Uterus (tissue), 4 donors: ENCODE results near the gene LPGAT1. TPM values are rescaled to one million over a fixed set of nuclear protein-coding genes. Genes with fewer than 3 reads are reported as not detected.

Experiments
- DNase-seq, 2 donors: peaks; one replicate each; pipeline ENCODE4 v3.0.0-alpha.2; 2019 to 2020
- H3K27ac ChIP-seq, 2 donors: fragments of 200-600 bp; sonication (generic); 1 replicate in 1 of 2; 2 replicates in 1 of 2; pipeline ENCODE4 v1.5.1; 2016 to 2018
- H3K27me3 ChIP-seq, 2 donors: fragments of 200-600 bp; sonication (generic); one replicate each; pipeline ENCODE4 v1.5.1; 2018 to 2019; ENCODE audit warnings: control low read depth in 1 of 2
- H3K36me3 ChIP-seq, 2 donors: fragments of 200-600 bp; sonication (generic); one replicate each; pipeline ENCODE4 v1.5.1; 2019; ENCODE audit warnings: control low read depth in 1 of 2
- H3K4me1 ChIP-seq, 2 donors: fragments of 200-600 bp; sonication (generic); one replicate each; pipeline ENCODE4 v1.5.1; 2018 to 2019; ENCODE audit warnings: control low read depth in 1 of 2
- H3K4me3 ChIP-seq, 2 donors: fragments of 200-600 bp; sonication (generic); 1 replicate in 1 of 2; 2 replicates in 1 of 2; pipeline ENCODE4 v1.5.1; 2018 to 2019; ENCODE audit warnings: mild to moderate bottlenecking in 1 of 2
- H3K9me3 ChIP-seq, 2 donors: fragments of 200-600 bp; sonication (generic); one replicate each; pipeline ENCODE4 v1.5.1; 2019; ENCODE audit warnings: control low read depth in 1 of 2
- CTCF ChIP-seq, 4 experiments: fragments of 200-600 bp in 2 of 4; fragments of 450-650 bp in 2 of 4; sonication (generic) in 2 of 4; IDR thresholded peaks; one replicate each; pipeline ENCODE4 v1.5.1; 2016 to 2019; ENCODE audit warnings: antibody characterized with exemption in 4 of 4, mild to moderate bottlenecking in 2 of 4, moderate library complexity in 1 of 4
- POLR2A ChIP-seq, 2 donors: fragments of 450-650 bp; IDR thresholded peaks; one replicate each; pipeline ENCODE4 v1.6.1; 2016; ENCODE audit warnings: antibody characterized with exemption in 2 of 2, mild to moderate bottlenecking in 1 of 2, moderate library complexity in 1 of 2
- intact Hi-C: fragments of 100-400 bp; cut with DNase I; formaldehyde crosslinking; loops from one replicate; pipeline ENCODE4 v1.15.1; 2023; ENCODE audit warnings: low total_unique reads
- total RNA-seq, 4 donors: library from RNA; depleted of rRNA in 3 of 4; stranded (reverse); fragments of >200 nt in 3 of 4; gene quantifications; one replicate each; pipeline versions ENCODE4 v1.1.0 to v1.2.4, GENCODE V29; 2014 to 2023
- donor health status: DM: yes; HTN: yes; CAD: no.

LPGAT1 gene
- total RNA-seq, 4 donors from 2014 or later: 12.9 to 50.3 (median 36.6) TPM

GRCh38 chr1:211715971-211716370 lies 114.6 kb downstream of the LPGAT1 start:
- H3K36me3 ChIP-seq: no peaks in the 10 kb centered on the region
- H3K4me1 ChIP-seq: no peaks in the 10 kb centered on the region
- no peaks in the 10 kb centered on the region for H3K9me3 ChIP-seq
- no peak for TF ChIP-seq CTCF (IDR thresholded peaks at IDR 0.05)
- no peak for TF ChIP-seq POLR2A (IDR thresholded peaks at IDR 0.05)
- no peak overlapping the region for H3K27ac ChIP-seq
- no peak overlapping the region for H3K4me3 ChIP-seq
- no peaks in the 10 kb centered on the region for H3K27me3 ChIP-seq
- intact Hi-C loops: no loop called here
- no peak for DNase-seq

- intact Hi-C loops: no loop called here
- Histone ChIP-seq H3K27ac (no peak overlapping the region), H3K4me3 (no peak overlapping the region), H3K9me3 (no peaks in the 10 kb centered on the region), H3K4me1 (no peaks in the 10 kb centered on the region), H3K36me3 (no peaks in the 10 kb centered on the region), H3K27me3 (no peaks in the 10 kb centered on the region)
- DNase-seq: no peak
- TF ChIP-seq CTCF (IDR thresholded peaks at IDR 0.05) (no peak), POLR2A (IDR thresholded peaks at IDR 0.05) (no peak)
These were observed 116.4 kb downstream of the LPGAT1 start for GRCh38 chr1:211714154-211714553.

- Histone ChIP-seq H3K4me3 (no peak overlapping the region), H3K27me3 (no peaks in the 10 kb centered on the region), H3K4me1 (no peaks in the 10 kb centered on the region), H3K27ac (no peak overlapping the region), H3K9me3 (no peaks in the 10 kb centered on the region), H3K36me3 (no peaks in the 10 kb centered on the region)
- no peak for TF ChIP-seq POLR2A (IDR thresholded peaks at IDR 0.05)
- TF ChIP-seq CTCF (IDR thresholded peaks at IDR 0.05): no peak
- intact Hi-C loops: no loop called here
- DNase-seq: no peak
These were observed 117.3 kb downstream of the LPGAT1 start for GRCh38 chr1:211713231-211713630.

GRCh38 chr1:211711315-211711705 lies 119.3 kb downstream of the LPGAT1 start:
- Histone ChIP-seq H3K4me1 (no peaks in the 10 kb centered on the region), H3K27ac (no peak overlapping the region), H3K4me3 (no peak overlapping the region), H3K9me3 (no peaks in the 10 kb centered on the region), H3K36me3 (no peaks in the 10 kb centered on the region), H3K27me3 (no peaks in the 10 kb centered on the region)
- no peak for TF ChIP-seq POLR2A (IDR thresholded peaks at IDR 0.05)
- no peak for TF ChIP-seq CTCF (IDR thresholded peaks at IDR 0.05)
- intact Hi-C loops: no loop called here
- DNase-seq: no peak

GRCh38 chr1:211710566-211711314 lies 119.8 kb downstream of the LPGAT1 start:
- Histone ChIP-seq H3K27ac (no peak overlapping the region), H3K36me3 (no peaks in the 10 kb centered on the region), H3K4me1 (no peaks in the 10 kb centered on the region), H3K4me3 (no peak overlapping the region), H3K9me3 (no peaks in the 10 kb centered on the region), H3K27me3 (no peaks in the 10 kb centered on the region)
- DNase-seq: no peak
- no peak for TF ChIP-seq CTCF (IDR thresholded peaks at IDR 0.05)
- TF ChIP-seq POLR2A (IDR thresholded peaks at IDR 0.05): no peak
- intact Hi-C loops: no loop called here
